Right hindlimb (tissue), 1 donor: Measurements from ENCODE around the gene LAIR1.

Experiments
- DNase-seq: peaks from one replicate; pipeline ENCODE4 v3.0.0-alpha.2; 2018

The LAIR1 gene

DNA sequence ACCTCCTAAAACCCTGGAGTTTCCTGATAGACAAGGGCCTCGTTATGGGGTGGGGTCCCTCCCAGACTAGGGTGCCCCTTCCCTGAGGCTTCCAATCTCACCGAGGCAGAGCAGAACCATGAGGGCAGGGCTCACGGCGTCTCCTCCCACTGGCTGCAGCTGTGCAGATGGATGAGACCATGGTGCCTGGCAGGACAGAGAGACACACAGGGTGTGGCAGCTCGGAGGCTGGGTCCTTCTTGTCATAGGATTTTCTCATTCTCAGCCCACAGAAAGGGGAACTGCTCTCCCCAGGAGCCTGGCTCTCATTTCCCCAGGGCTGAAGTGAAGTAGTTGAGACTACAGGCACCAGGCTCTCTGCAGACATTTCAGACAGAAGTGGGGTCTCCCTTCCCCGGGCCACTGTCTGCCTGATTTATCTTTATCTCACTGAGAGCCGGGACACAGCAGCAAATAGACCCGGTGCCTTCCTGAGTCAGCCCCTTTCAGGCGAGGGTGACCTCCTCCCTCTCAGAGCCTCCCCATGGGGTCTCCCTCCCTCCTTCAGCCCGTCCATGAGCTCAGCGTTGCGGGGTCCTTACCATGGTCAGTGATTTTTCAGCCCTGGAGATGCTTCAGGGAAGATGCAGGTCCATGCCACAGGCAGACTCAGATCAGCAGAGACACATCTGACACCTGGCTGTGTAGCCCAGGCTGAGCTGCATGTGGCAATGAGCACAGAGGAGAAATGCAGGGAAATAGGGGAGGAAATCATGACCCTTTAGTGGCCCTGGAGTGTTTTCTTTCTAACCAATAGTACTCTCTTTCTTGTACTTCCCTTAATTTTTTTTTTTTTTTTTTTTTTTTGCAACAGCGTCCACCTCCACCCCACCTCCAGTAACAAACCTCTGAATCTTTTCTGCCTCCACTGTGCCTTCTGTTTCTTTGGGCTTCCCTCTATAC is 52.0 kb downstream of the LAIR1 start, which contains the start of gene LILRA5:
Gene LILRA5 (minus strand): TSS at position 731 of the 942 bp plus-strand sequence. CDS start 147 bp downstream, at position 584.
- no peak for DNase-seq

DNA sequence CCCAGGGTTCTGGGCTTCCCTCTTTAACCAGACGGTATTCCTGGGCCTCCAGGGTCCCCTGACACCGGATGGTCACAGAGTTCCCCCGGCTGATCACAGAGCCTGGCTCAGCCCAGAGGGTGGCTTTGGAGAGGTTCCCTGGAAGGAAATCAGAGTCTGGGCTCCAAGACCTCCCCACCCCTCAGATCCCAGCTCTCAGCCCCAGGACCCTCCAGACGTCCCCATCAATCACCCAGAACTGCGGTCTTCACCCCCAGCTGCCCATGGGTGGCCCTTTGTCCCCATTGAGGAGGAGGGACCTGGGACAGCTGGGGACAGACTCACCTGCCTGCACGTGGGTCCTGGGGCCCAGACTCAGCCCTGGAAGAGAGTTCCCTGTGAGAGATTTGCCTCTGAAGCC is 52.7 kb downstream of the LAIR1 start:
- no peak for DNase-seq

DNA sequence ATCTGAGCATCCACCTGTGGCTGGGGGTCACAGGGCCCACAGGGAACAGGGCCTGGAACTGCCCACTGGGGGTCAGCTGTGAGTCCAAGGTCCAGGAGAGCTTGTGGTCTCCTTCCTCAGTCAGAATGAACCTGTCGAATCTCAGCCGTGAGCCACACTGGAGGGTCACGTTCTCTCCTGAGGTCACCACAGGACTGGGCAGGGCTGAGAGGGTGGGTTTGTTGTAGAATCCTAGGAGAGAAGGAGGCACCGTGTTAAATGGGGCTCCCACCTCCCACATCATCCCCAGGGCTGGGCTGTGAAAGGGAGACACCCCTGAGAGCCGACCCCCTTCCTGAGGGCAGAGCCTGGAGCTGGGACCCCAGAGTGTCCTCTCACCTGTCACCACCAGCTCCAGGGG is 53.2 kb downstream of the LAIR1 start:
- DNase-seq: no peak

DNA sequence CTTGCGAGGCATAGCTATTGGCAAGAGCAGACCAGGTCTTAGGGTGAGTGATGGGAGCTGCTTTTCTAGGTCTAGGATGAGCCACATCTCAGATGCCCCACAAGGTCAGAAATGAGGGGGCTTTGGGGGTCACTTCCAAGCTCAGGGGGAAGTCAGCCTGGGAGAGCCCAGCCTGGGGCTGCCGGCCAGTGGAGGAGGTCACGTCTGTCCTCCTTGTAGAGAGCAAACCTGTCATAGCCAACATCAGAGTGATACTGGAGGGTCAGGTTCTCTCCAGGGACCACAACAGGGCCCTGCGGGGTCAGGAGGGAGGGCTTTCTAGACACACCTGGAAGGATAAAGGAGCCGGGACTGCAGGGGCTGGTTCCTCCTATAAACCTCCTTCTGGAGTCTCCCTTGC is 54.2 kb downstream of the LAIR1 start:
- DNase-seq: no peak

DNA sequence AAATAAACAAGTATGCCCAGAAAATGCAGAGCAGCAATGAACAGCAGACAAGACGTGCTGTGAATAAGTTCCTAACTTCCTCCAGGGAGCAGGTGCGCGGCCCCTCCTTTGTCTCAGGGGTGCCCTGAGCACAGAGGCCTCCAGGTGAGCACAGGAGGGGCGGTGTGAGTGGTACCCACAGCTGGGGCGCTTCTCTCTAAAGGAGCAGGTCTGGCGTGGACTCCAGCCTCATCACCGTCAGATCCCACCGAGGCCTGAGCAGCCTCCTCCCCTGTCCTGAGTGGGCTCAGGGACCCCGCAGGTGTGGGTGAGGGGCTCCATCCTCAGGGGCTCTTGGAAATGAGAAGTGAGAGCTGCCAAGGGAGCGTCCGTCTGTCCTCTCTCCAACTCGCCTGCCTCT is 54.9 kb downstream of the LAIR1 start:
- no peak for DNase-seq

DNA sequence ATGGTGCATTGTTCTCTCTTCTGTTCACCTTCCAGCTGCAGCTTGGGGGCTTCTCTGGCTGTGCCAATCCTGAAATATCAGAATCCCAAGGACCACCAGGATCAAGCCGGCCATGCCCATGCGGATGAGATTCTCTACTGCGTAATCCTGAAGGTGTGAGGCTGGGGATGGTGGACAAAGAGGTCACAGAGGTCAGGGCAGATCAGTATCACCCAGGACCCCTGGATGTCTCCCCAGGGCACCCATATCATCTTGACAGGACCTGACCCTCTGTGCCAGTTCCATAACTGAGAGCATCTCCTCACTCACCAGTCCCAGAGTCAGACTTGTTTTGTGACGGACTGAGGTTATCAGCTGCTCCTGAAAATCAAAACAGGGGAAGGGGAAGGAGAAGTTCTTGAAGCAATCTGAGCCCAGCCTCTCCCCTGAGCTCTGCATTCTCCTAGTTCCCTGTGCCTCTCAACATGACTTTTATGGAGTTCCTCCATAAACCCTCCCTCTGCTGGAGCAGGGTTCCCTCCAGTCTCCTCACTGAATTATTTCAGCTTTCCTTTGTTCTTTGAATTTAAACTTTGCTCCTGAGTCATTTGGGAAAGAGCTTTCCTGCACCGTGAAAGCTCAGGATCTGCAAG is 57.2 kb downstream of the LAIR1 start:
- no peak for DNase-seq

DNA sequence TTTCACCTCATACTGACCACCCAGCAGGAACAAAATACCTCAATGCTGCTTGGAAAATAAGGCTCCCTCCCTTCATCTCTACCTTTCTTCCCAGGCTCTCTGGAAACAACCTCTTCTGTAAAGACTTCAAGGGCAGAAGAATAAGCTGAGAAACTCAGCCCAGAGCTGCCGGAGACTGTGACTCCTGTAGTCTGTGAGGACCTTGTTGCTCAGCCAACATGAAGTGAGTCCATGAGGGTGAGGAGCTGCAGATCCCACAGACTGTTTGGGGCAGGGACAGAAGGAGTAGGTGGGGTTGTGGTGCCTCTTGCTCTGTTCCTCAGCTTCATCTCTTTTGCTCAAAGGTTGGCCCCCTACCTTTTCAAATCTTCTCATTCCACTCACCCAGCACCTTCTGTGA is 59.6 kb downstream of the LAIR1 start:
- no peak for DNase-seq

DNA sequence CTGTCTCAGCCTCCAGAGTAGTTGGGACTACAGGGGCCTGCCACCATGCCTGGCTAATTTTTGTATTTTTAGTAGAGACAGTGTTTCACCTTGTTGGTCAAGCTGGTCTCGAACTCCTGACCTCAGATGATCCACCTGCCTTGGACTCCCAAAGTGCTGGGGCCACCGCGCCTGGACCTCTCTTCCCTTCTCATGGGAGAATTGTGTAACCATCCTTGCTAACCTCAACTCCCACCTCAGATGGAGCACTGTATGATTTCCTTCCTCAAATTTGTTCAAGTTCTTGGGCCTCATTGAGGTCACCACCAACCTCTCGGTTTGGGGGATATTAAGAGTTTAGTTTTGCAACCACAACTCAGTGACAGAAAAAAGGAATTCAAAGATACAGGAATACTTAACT is 62.5 kb downstream of the LAIR1 start:
- no peak for DNase-seq
